ENCODE results near the gene PPARG.
"Not testable (repeated sequence)": the region's sequence is repeated elsewhere in the genome, so short reads cannot be mapped to it uniquely, and the experiment has no call there.

PPARG gene

GRCh38 chr3:12458901-12459300 lies 170.0 kb downstream of the PPARG start:
- no peak for DNase-seq (ENCODE audit: low read depth, low spot score)

DNA sequence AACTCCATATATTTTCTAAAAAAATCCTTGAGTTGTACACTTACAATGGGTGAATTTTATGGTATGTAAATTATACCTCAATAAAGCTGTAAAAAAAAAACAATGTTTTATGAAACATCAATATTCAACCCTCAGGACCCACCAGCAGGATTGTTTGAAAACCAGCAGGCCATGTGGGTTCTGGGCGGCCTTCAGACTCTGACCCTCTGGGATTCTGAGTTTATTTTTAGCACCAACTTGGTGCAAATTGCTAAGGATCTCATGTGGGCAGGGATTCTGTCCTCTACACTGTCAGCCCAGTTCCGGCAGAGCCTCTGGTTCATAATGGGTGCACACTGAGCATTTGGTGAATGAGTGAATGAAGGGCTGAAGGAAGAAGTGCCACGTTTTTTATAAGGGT lies 171.3 kb downstream of the PPARG start:
- DNase-seq (ENCODE audit: low read depth, low spot score) = no peak

DNA sequence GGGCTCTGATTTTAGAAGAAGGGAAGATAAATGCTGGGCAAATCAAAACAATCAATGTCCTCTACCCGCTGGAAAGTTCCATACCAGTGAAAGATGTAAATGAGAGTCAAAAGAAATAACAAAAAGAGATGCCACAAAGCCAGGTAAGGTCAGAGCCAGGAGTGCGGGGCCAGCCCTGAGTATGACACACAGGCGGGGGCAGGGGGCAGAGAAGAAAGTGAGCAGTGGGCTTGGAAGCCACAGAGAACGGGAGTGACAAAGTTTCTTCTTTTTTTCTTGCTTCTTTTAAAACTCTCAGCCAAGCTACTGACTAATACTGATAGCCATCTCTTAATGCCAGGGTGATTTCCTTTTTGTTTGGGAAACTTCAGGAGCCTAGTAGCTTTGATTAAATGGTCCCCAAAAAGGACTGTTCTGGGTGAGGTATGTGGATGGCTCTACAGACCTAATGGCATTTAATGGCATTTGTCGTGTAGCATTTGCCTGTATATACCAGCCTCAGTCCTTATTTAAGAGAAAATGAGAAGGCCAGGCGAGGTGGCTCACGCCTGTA lies 172.3 kb downstream of the PPARG start:
- no peak for DNase-seq (ENCODE audit: low read depth, low spot score)

GRCh38 chr3:12462159-12462947 lies 173.5 kb downstream of the PPARG start:
- DNase-seq (ENCODE audit: low read depth, low spot score) = no peak

DNA sequence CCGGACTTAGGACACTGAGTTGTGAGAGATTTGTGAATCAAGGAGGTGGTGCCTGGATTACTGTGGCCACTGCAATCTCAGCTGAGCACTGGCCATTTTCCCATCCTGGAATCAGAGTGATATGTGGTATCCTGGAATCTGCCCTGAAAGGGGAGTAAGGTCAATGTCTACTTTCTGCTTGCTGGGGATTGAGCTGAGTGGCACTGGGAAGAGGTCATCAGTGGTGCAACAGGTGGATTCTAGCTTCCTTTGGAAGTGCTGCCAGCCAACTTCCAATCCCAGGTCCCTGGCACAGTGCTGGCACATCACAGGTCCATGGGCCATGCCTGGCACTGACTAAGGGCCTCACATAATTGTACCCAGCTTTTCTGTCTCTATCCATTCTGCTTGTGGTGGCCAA lies 174.8 kb downstream of the PPARG start:
- DNase-seq (ENCODE audit: low read depth, low spot score) = no peak

DNA sequence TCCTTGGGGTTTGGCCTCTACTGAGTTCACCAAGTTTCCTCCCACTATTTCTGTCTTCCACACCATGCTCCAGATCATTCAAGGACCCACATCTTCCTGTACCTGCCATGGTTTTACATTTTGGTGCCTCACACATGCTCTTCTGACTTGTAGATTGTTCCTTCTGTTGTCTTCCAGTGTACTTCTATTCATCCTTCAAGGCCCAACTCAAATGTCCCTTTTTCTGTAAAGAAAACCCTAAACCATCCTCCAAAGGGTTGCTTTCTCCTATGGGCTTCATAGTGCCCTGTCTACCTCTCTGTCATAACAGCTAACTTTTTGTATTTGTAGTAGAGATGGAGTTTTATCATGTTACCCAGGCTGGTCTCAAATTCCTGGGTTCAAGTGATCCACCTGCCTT lies 175.3 kb downstream of the PPARG start:
- DNase-seq (ENCODE audit: low read depth, low spot score) = no peak

- no peak for DNase-seq (ENCODE audit: low read depth, low spot score)
Observed at GRCh38 chr3:12465151-12465835, 176.4 kb downstream of the PPARG start.

DNA sequence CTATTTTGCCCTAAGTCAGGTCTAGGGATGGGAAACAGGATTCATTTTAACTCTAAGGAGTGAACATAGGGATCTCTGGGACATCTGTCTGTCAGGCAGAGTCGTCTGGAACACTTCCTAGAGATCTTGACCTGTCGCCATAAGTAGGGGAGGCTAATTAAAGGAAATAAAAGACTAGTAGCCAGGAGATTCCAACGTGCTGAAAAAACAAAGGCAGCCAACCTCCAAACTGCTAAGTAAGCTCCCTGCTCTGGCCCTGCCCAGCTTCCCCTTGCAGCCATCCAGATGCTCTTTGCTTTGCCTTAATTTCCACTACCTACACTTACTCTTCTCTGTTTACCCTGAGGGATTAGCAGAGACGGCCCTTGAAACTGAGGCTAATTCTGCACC lies 177.0 kb downstream of the PPARG start:
- no peak for DNase-seq (ENCODE audit: low read depth, low spot score)

DNA sequence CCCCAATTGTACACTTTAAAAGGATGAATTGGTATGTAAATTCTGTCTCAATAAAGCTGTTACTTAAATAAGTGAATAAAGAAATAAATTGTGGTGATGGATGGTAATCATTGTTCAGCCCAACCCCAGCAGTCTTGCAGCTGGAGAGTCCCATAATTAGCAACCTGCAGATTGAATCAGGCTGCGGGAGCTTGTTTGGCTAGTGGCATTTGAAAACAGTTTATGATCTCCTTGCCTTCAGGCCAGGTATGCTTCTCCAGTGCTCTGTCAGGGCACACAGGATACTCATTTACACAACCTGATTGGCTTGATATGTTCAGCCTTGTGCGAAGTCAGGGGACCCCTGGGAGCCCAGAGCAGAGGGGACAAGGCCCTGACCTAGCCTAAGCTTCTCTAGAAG lies 178.9 kb downstream of the PPARG start:
- no peak for DNase-seq (ENCODE audit: low read depth, low spot score)

DNA sequence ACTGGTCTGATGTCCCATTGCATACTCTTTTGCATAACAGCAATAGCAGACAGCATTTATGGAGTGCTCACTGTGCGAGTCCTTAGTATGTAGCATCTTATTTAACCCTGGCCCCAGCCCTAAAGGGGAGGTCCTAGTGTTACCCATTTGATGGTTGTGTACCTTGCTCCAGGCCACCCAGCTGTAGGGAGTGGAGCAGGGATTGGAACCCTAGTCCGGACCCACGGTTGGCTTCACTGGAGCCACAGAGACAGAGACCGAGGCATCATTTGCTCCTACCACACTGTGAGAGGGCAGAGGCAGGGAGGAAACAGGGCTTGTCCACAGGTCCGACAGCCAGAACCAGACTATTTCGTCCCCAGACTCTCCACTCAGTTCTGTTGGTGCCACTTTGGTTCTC lies 179.4 kb downstream of the PPARG start:
- DNase-seq (ENCODE audit: low read depth, low spot score) = no peak

- no peak for DNase-seq (ENCODE audit: low read depth, low spot score)
Observed at GRCh38 chr3:12468757-12469156, 179.9 kb downstream of the PPARG start.

DNA sequence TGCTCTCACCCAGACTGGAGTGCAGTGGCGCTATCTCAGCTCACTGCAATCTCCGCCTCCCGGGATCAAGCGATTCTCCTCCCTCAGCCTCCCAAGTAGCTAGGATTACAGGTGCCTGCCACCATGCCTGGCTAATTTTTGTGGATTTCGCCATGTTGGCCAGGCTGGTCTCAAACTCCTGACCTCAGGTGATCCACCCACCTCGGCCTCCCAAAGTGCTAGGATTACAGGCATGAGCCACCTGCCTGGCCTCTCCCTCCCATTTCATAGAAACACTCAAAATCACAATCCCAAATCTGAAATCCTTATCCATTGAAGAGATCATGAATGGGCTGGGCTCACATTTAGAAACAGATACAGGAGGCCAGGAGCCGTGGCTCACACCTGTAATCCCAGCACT lies 180.4 kb downstream of the PPARG start:
- not testable (repeated sequence) for DNase-seq (ENCODE audit: low read depth, low spot score)

- DNase-seq (ENCODE audit: low read depth, low spot score) = no peak
Observed at GRCh38 chr3:12470111-12470510, 181.2 kb downstream of the PPARG start.

DNA sequence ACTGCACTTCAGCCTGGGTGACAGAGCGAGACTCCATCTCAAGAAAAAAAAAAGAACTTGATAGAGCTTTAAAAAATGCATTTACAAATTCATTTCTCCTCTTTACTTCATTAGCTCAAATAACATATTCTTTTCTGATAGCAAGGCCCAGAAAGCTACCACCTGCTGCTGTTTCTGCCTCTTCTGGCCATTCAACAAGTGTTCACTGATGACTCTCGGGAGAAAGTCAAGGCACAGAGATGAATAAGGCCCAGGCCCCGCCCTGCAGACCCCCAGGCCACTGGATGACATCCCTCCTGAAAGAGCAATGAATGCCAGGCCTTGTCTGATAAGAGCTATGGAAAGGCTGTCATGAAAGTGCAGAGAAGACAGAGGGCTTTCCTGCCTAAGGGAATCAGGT lies 181.8 kb downstream of the PPARG start:
- DNase-seq (ENCODE audit: low read depth, low spot score) = no peak

GRCh38 chr3:12471241-12471640 lies 182.4 kb downstream of the PPARG start:
- no peak for DNase-seq (ENCODE audit: low read depth, low spot score)

GRCh38 chr3:12472000-12472610 lies 183.2 kb downstream of the PPARG start:
- DNase-seq (ENCODE audit: low read depth, low spot score) = no peak

- DNase-seq (ENCODE audit: low read depth, low spot score) = no peak
Observed at GRCh38 chr3:12472796-12473195, 183.9 kb downstream of the PPARG start.

- no peak for DNase-seq (ENCODE audit: low read depth, low spot score)
Observed at GRCh38 chr3:12473511-12473910, 184.6 kb downstream of the PPARG start.

GRCh38 chr3:12476238-12476897 lies 187.5 kb downstream of the PPARG start:
- no peak for DNase-seq (ENCODE audit: low read depth, low spot score)

- DNase-seq (ENCODE audit: low read depth, low spot score) = no peak
Observed at GRCh38 chr3:12477256-12477655, 188.4 kb downstream of the PPARG start.

DNA sequence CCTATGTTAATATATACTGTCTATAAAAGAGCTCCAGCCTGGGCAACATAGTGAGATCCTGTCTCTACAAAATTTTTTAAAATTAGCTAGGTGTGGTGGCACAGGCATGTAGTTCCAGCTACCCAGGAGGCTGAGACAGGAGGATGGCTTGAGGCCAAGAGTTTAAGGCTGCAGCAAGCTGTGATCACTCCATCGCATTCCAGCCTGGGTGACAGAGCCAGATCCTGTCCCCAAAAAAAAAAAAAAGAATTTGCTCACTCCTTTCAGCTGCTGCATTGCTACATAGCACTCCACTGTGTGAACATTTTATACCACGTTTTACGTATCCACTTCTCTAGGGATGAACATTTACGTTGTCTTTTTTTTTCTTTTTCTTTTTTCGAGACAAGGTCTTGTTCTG lies 189.5 kb downstream of the PPARG start:
- DNase-seq (ENCODE audit: low read depth, low spot score) = no peak

DNA sequence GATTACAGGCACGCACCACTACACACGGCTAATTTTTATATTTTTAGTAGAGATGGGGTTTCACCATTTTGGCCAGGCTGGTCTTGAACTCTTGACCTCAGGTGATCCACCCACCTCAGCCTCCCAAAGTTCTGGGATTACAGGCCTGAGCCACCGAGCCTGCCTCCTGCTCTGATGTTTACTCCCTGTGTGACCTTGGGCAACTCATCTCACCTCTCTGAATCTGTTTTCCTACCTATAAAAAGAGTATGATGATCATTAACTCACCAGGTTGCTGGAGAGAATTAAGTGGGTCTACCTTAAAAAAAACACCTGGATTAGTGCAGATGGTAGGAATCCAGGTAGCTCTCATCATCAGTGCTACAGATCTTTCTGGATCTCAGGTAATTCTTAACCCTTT lies 190.3 kb downstream of the PPARG start:
- DNase-seq (ENCODE audit: low read depth, low spot score) = not testable (repeated sequence)
